ENCODE results near the gene DPH1. TPM values are rescaled to one million over a fixed set of nuclear protein-coding genes. Genes with fewer than 3 reads are reported as not detected.

Gene DPH1
- total and polyA plus RNA-seq, 4 donors, result 9.8 to 24.6 (median 19.4) TPM

- Histone ChIP-seq H3K9ac (ENCODE audit: low read depth in 1 of 2, low read length in 2 of 2) (peak within 1 kb of the TSS; percentile 42 to 73), H3K27ac (ENCODE audit: low read depth in 1 of 2, low read length in 2 of 2) (peak within 1 kb of the TSS; percentile 78 to 81), H3K36me3 (ENCODE audit: control insufficient read depth in 4 of 4, insufficient read depth in 3 of 4, low read depth in 1 of 4, low read length in 3 of 4) (peaks cover 0 to 22% (median 12%) of the 10 kb centered on the region in 4 donors), H3K9me3 (ENCODE audit: control insufficient read depth in 4 of 4, low read length in 3 of 4) (no peaks in the 10 kb centered on the region), H3K4me1 (ENCODE audit: control insufficient read depth in 4 of 4, insufficient read depth in 4 of 4, low read length in 3 of 4) (peaks cover 5 to 19% (median 12%) of the 10 kb centered on the region in 4 donors), H3K27me3 (ENCODE audit: control insufficient read depth in 4 of 4, insufficient read depth in 4 of 4, low read length in 3 of 4) (no peaks in the 10 kb centered on the region), H3K4me3 (ENCODE audit: low read depth in 1 of 3, low read length in 3 of 3) (peak within 1 kb of the TSS; percentile 61 to 92 (median 78))
- peak; percentile 97 for DNase-seq (ENCODE audit: low spot score)
- TF ChIP-seq RXRA (IDR thresholded peaks at IDR 0.05) (no peak), MAX (IDR thresholded peaks at IDR 0.05) (no peak), HNF4A (conservative IDR thresholded peaks at IDR 0.05) (no peak), FOXA2 (IDR thresholded peaks at IDR 0.05) (no peak), FOXA1 (IDR thresholded peaks at IDR 0.05) (no peak), YY1 (IDR thresholded peaks at IDR 0.05) (peak; percentile 96), GABPA (IDR thresholded peaks at IDR 0.05 in 1 of 2, conservative IDR thresholded peaks at IDR 0.05 in 1 of 2) (peak; percentile 87 to 96), RAD21 (IDR thresholded peaks at IDR 0.05) (peak; percentile 46 to 56), JUND (IDR thresholded peaks at IDR 0.05) (no peak), NR2F2 (IDR thresholded peaks at IDR 0.05) (no peak), HNF4G (IDR thresholded peaks at IDR 0.05) (no peak), CTCF (IDR thresholded peaks at IDR 0.05; ENCODE audit: low read depth, low read length, missing input control) (peak; percentile 38), SP1 (IDR thresholded peaks at IDR 0.05) (peak; percentile 49), EGR1 (IDR thresholded peaks at IDR 0.05; ENCODE audit: low read depth in 2 of 2) (no peak)
- TF ChIP-seq, protein P1, sequence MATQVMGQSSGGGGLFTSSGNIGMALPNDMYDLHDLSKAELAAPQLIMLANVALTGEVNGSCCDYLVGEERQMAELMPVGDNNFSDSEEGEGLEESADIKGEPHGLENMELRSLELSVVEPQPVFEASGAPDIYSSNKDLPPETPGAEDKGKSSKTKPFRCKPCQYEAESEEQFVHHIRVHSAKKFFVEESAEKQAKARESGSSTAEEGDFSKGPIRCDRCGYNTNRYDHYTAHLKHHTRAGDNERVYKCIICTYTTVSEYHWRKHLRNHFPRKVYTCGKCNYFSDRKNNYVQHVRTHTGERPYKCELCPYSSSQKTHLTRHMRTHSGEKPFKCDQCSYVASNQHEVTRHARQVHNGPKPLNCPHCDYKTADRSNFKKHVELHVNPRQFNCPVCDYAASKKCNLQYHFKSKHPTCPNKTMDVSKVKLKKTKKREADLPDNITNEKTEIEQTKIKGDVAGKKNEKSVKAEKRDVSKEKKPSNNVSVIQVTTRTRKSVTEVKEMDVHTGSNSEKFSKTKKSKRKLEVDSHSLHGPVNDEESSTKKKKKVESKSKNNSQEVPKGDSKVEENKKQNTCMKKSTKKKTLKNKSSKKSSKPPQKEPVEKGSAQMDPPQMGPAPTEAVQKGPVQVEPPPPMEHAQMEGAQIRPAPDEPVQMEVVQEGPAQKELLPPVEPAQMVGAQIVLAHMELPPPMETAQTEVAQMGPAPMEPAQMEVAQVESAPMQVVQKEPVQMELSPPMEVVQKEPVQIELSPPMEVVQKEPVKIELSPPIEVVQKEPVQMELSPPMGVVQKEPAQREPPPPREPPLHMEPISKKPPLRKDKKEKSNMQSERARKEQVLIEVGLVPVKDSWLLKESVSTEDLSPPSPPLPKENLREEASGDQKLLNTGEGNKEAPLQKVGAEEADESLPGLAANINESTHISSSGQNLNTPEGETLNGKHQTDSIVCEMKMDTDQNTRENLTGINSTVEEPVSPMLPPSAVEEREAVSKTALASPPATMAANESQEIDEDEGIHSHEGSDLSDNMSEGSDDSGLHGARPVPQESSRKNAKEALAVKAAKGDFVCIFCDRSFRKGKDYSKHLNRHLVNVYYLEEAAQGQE (IDR thresholded peaks at IDR 0.05), result no peak
- TF ChIP-seq, protein P2, sequence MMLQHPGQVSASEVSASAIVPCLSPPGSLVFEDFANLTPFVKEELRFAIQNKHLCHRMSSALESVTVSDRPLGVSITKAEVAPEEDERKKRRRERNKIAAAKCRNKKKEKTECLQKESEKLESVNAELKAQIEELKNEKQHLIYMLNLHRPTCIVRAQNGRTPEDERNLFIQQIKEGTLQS (IDR thresholded peaks at IDR 0.05), result no peak
- TF ChIP-seq, protein P3, sequence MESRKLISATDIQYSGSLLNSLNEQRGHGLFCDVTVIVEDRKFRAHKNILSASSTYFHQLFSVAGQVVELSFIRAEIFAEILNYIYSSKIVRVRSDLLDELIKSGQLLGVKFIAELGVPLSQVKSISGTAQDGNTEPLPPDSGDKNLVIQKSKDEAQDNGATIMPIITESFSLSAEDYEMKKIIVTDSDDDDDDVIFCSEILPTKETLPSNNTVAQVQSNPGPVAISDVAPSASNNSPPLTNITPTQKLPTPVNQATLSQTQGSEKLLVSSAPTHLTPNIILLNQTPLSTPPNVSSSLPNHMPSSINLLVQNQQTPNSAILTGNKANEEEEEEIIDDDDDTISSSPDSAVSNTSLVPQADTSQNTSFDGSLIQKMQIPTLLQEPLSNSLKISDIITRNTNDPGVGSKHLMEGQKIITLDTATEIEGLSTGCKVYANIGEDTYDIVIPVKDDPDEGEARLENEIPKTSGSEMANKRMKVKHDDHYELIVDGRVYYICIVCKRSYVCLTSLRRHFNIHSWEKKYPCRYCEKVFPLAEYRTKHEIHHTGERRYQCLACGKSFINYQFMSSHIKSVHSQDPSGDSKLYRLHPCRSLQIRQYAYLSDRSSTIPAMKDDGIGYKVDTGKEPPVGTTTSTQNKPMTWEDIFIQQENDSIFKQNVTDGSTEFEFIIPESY (IDR thresholded peaks at IDR 0.05), result no peak
- under 1% methylated on average over 93 of the region's 93 CpGs for WGBS
Measured at GRCh38 chr17:2041561-2042389, 11.8 kb downstream of the DPH1 start, which contains the start of gene OVCA2. TSS of gene OVCA2 (plus strand) at chr17:2042022. CDS start at chr17:2042048, 26 bp downstream.

Data from liver (tissue), 9 donors.